K562 (cell line): ENCODE results near the gene ATP8A1. TPM values are rescaled to one million over a fixed set of nuclear protein-coding genes. Genes with fewer than 3 reads are reported as not detected.

Source experiments
- ATAC-seq: fragments of 200-7000 bp; cut with Tn5 transposase; 3 replicates; pipeline ENCODE4 v1.9.1; 2020; ENCODE audit warnings: moderate library complexity
- BruUV-seq: library from RNA; stranded (reverse); fragments of 400-500 nt; replicated peaks from 2 replicates; lab custom pipeline; 2021; lab: Mats Ljungman, UMichigan
- CTCF ChIA-PET: fragments of 300-600 bp; formaldehyde crosslinking; extraction: SDS; loops from one replicate; lab custom pipeline; 2021; ENCODE audit warnings: low intra/inter-chr PET ratio; lab: Yijun Ruan, JAX
- POLR2A ChIA-PET: fragments of 300-600, 350-650 bp; sonication (Branson Sonifier 250); formaldehyde crosslinking; extraction: SDS; loops from one replicate; lab custom pipeline; 2021; ENCODE audit warnings: antibody characterized with exemption, inconsistent platforms; lab: Yijun Ruan, JAX
- DNase-seq, 4 experiments: peaks; one replicate each; pipeline versions ENCODE4 v3.0.0 to v3.0.0-alpha.2; 2011 to 2018; ENCODE audit warnings: low spot score in 3 of 4, mixed read lengths in 3 of 4; ENCODE audit errors: extremely low read depth in 1 of 4
- FAIRE-seq: peaks from 2 replicates; lab custom pipeline; 2011; peaks lifted over from hg19 to GRCh38; lab: Jason Lieb, UNC
- H2AFZ ChIP-seq: 2 replicates; pipeline ENCODE4 v1.6.0; 2011; ENCODE audit warnings: low read depth, low read length, control low read depth, inconsistent platforms
- H3K27ac ChIP-seq: fragments of 200-600 bp; 3 replicates; pipeline ENCODE4 v1.8.0; 2011; ENCODE audit warnings: low read depth, mild to moderate bottlenecking, control low read depth, inconsistent platforms, low read length, moderate library complexity, mixed read lengths; ENCODE audit errors: extremely low read depth
- H3K27me3 ChIP-seq, 2 experiments: fragments of 300-600 bp in 1 of 2; 2 replicates in 1 of 2; 3 replicates in 1 of 2; pipeline versions ENCODE4 v1.6.0 to v1.8.0; 2011; ENCODE audit warnings: inconsistent platforms in 2 of 2, low read length in 2 of 2, mild to moderate bottlenecking in 1 of 2, mixed read lengths in 1 of 2, moderate library complexity in 1 of 2; ENCODE audit not compliant: control insufficient read depth in 2 of 2, insufficient read depth in 2 of 2
- H3K36me3 ChIP-seq: fragments of 300-600 bp; 3 replicates; pipeline ENCODE4 v1.8.0; 2011; ENCODE audit warnings: mild to moderate bottlenecking, low read length, inconsistent platforms; ENCODE audit not compliant: control insufficient read depth, insufficient read depth
- H3K4me1 ChIP-seq, 2 experiments: fragments of 200-600 bp in 1 of 2; replicated peaks in 1 of 2; 2 replicates in 1 of 2; 3 replicates in 1 of 2; pipeline versions ENCODE4 v1.5.1 to v1.8.0; 2011; ENCODE audit warnings: inconsistent platforms in 2 of 2, low read length in 2 of 2, mild to moderate bottlenecking in 1 of 2, mixed read lengths in 1 of 2, moderate library complexity in 1 of 2; ENCODE audit not compliant: control insufficient read depth in 2 of 2, insufficient read depth in 2 of 2
- H3K4me2 ChIP-seq: 2 replicates; pipeline ENCODE4 v1.6.1; 2011; ENCODE audit warnings: low read length, control low read depth, inconsistent platforms, mixed read lengths; ENCODE audit not compliant: insufficient read depth
- H3K4me3 ChIP-seq: fragments of 200-600 bp; sonication (generic), shearing (Covaris generic); 2 replicates; pipeline ENCODE4 v1.5.1; 2016; ENCODE audit warnings: control low read depth, inconsistent platforms
- H3K79me2 ChIP-seq: fragments of 200-600 bp; 3 replicates; pipeline ENCODE4 v1.8.0; 2011; ENCODE audit warnings: low read length, inconsistent platforms; ENCODE audit not compliant: control insufficient read depth, insufficient read depth
- H3K9ac ChIP-seq, 2 experiments: 2 replicates each; pipeline versions ENCODE4 v1.6.0 to v1.6.1; 2011; ENCODE audit warnings: low read depth in 2 of 2, low read length in 2 of 2, control low read depth in 1 of 2, inconsistent platforms in 1 of 2, mild to moderate bottlenecking in 1 of 2, mixed read lengths in 1 of 2; ENCODE audit not compliant: insufficient read depth in 1 of 2
- H3K9me1 ChIP-seq: one replicate; pipeline ENCODE4 v1.6.0; 2011; ENCODE audit warnings: inconsistent platforms, mild to moderate bottlenecking, low read length, moderate library complexity; ENCODE audit not compliant: control insufficient read depth, insufficient read depth
- H3K9me3 ChIP-seq: replicated peaks from 2 replicates; pipeline ENCODE4 v1.5.1; 2011; ENCODE audit warnings: low read depth, low read length, inconsistent platforms; ENCODE audit not compliant: control insufficient read depth, insufficient read depth
- H4K20me1 ChIP-seq: replicated peaks from 2 replicates; pipeline ENCODE4 v1.6.1; 2011; ENCODE audit warnings: low read length, inconsistent platforms, mixed read lengths; ENCODE audit not compliant: control insufficient read depth, insufficient read depth
- BCOR ChIP-seq: fragments of 450-650 bp; IDR thresholded peaks from 2 replicates; pipeline ENCODE4 v1.6.1; 2016
- CHD4 ChIP-seq: fragments of 200-600 bp; sonication (generic); IDR thresholded peaks from 3 replicates; pipeline ENCODE4 v1.6.1; 2012; ENCODE audit warnings: low read depth, mild to moderate bottlenecking, mixed read lengths, low read length, inconsistent platforms; ENCODE audit not compliant: insufficient read depth, insufficient replicate concordance, poor library complexity, severe bottlenecking
- ETV5 ChIP-seq: sonication (generic); formaldehyde crosslinking; IDR thresholded peaks from 2 replicates; pipeline ENCODE4 v1.4.0; 2020; ENCODE audit warnings: low read depth, mild to moderate bottlenecking, missing genetic modification reagents
- FOSL1 ChIP-seq: fragments of 200-800 bp; sonication (Bioruptor generic); conservative IDR thresholded peaks from 2 replicates; pipeline ENCODE4 v1.6.1; 2016; ENCODE audit warnings: missing genetic modification characterization, missing compliant biosample characterization
- GTF2E2 ChIP-seq: fragments of 200-800 bp; sonication (Bioruptor generic); IDR thresholded peaks from 2 replicates; pipeline ENCODE4 v1.6.1; 2016; ENCODE audit warnings: missing genetic modification characterization, missing compliant biosample characterization
- HDAC3 ChIP-seq: fragments of 450-650 bp; IDR thresholded peaks from 2 replicates; pipeline ENCODE4 v1.6.1; 2018; ENCODE audit warnings: borderline replicate concordance, mild to moderate bottlenecking, moderate library complexity; ENCODE audit not compliant: partially characterized antibody
- ILK ChIP-seq: fragments of 450-650 bp; IDR thresholded peaks from 2 replicates; pipeline ENCODE4 v1.6.1; 2016; ENCODE audit warnings: missing genetic modification characterization, low read depth, mild to moderate bottlenecking, missing compliant biosample characterization, moderate library complexity, borderline replicate concordance
- KLF1 ChIP-seq: fragments of 450-650 bp; IDR thresholded peaks from 2 replicates; pipeline ENCODE4 v1.6.1; 2016; ENCODE audit warnings: missing genetic modification characterization, missing compliant biosample characterization
- MCM5 ChIP-seq: fragments of 450-650 bp; IDR thresholded peaks from 2 replicates; pipeline ENCODE4 v1.6.1; 2016; ENCODE audit warnings: low read depth
- NCOR1 ChIP-seq: fragments of 450-650 bp; IDR thresholded peaks from 2 replicates; pipeline ENCODE4 v1.6.1; 2016; ENCODE audit warnings: mild to moderate bottlenecking, moderate library complexity
- NFIC ChIP-seq: fragments of 450-650 bp; IDR thresholded peaks from 2 replicates; pipeline ENCODE4 v1.6.1; 2017; ENCODE audit warnings: mild to moderate bottlenecking, inconsistent platforms
- NONO ChIP-seq, 2 experiments: fragments of 200-400 bp in 1 of 2; fragments of 450-650 bp in 1 of 2; formaldehyde crosslinking in 1 of 2; IDR thresholded peaks; 2 replicates each; pipeline ENCODE4 v1.6.1; 2017; ENCODE audit warnings: low read depth in 2 of 2, mild to moderate bottlenecking in 2 of 2, moderate library complexity in 2 of 2, low read length in 1 of 2
- RAD21 ChIP-seq, 2 experiments: fragments of 250-450 bp in 1 of 2; fragments of 450-650 bp in 1 of 2; sonication (Bioruptor Pico) in 1 of 2; formaldehyde crosslinking in 1 of 2; IDR thresholded peaks in 1 of 2; conservative IDR thresholded peaks in 1 of 2; 2 replicates each; pipeline versions ENCODE4 v1.4.0 to v1.8.0; 2020 to 2022; ENCODE audit warnings: mild to moderate bottlenecking in 2 of 2, moderate library complexity in 1 of 2
- RBM15 ChIP-seq: fragments of 200-400 bp; formaldehyde crosslinking; IDR thresholded peaks from 2 replicates; pipeline ENCODE4 v1.6.1; 2018; ENCODE audit warnings: mild to moderate bottlenecking, low read length, moderate library complexity; ENCODE audit not compliant: insufficient read depth
- RCOR1 ChIP-seq, 2 experiments: IDR thresholded peaks; 2 replicates each; pipeline ENCODE4 v1.6.1; 2012; ENCODE audit warnings: low read depth in 2 of 2, low read length in 2 of 2, borderline replicate concordance in 1 of 2, improper control_type of control experiment in 1 of 2
- TAF7 ChIP-seq: fragments of 450-650 bp; IDR thresholded peaks from 2 replicates; pipeline ENCODE4 v1.6.1; 2016; ENCODE audit warnings: missing genetic modification characterization, missing compliant biosample characterization
- ZNF174 ChIP-seq: fragments of 250-450 bp; sonication (Bioruptor Pico); IDR thresholded peaks from 2 replicates; pipeline ENCODE4 v1.4.0; 2020; ENCODE audit warnings: mild to moderate bottlenecking
- ZNF431 ChIP-seq: sonication (generic); formaldehyde crosslinking; IDR thresholded peaks from 2 replicates; pipeline ENCODE4 v1.8.0; 2022; ENCODE audit warnings: mild to moderate bottlenecking, missing genetic modification reagents
- ZNF699 ChIP-seq: fragments of 250-450 bp; sonication (Bioruptor Pico); IDR thresholded peaks from 2 replicates; pipeline ENCODE4 v1.8.0; 2021; ENCODE audit warnings: mild to moderate bottlenecking, moderate library complexity; ENCODE audit not compliant: insufficient replicate concordance
- ZNF785 ChIP-seq: fragments of 250-450 bp; sonication (Bioruptor Pico); IDR thresholded peaks from 2 replicates; pipeline ENCODE4 v1.4.0; 2020; ENCODE audit warnings: mild to moderate bottlenecking
- WGBS: fragments of 100-300 bp; shearing (Covaris generic); methylation state at CpG from one replicate; pipeline ENCODE4 v1.1.6; 2016; ENCODE audit warnings: low coverage, mixed read lengths; ENCODE audit not compliant: insufficient coverage; ENCODE audit errors: missing lambda C conversion rate; 5-methylcytosine and 5-hydroxymethylcytosine counted together
- in situ Hi-C: fragments of 300-500 bp; cut with MboI; formaldehyde crosslinking; loops from 4 replicates; pipeline ENCODE4 v1.15.0; 2018; ENCODE audit warnings: inconsistent platforms, mixed read lengths
- intact Hi-C: fragments of 100-400 bp; cut with micrococcal nuclease; formaldehyde crosslinking; loops from 2 replicates; pipeline ENCODE4 v1.14.2; 2022
- polyA plus RNA-seq, 8 experiments: library from polyadenylated mRNA; depleted of rRNA in 4 of 8; stranded (reverse) in 5 of 8; unstranded in 3 of 8; fragments of >200 nt; fragmentation: Nextera tagmentation in 2 of 8; fragmentation: Illumina TruSeq in 1 of 8; extraction: Ambion mirVana in 2 of 8; extraction: Trizol in 1 of 8; gene quantifications; 2 replicates each; pipeline versions ENCODE4 v1.2.1 to v1.2.3, GENCODE V29; 2011 to 2014; ENCODE audit warnings: inconsistent platforms in 1 of 8, missing spikeins in 1 of 8
- total RNA-seq, 7 experiments: library from RNA; depleted of rRNA in 6 of 7; stranded (reverse); fragments of >200 nt in 6 of 7; fragmentation: Illumina TruSeq in 2 of 7; extraction: Trizol in 2 of 7; gene quantifications; 2 replicates each; pipeline versions ENCODE4 v1.2.1 to v1.2.3, GENCODE V29; 2011 to 2021; ENCODE audit warnings: low replicate concordance in 1 of 7
- TF ChIP-seq, protein P1 (sequence below): IDR thresholded peaks from 2 replicates; pipeline ENCODE4 v1.6.1; 2014; ENCODE audit warnings: antibody characterized with exemption
- TF ChIP-seq, protein P2 (sequence below): sonication (generic); formaldehyde crosslinking; IDR thresholded peaks from 2 replicates; pipeline ENCODE4 v1.8.1; 2022; ENCODE audit warnings: missing genetic modification reagents

ATP8A1 gene
- total and polyA plus RNA-seq, 9 of the 15 experiments (the other 6 are each of a cell fraction or from before 2014, with no cell fraction given): 0.05 to 0.29 (median 0.07) TPM; not detected in 2

DNA sequence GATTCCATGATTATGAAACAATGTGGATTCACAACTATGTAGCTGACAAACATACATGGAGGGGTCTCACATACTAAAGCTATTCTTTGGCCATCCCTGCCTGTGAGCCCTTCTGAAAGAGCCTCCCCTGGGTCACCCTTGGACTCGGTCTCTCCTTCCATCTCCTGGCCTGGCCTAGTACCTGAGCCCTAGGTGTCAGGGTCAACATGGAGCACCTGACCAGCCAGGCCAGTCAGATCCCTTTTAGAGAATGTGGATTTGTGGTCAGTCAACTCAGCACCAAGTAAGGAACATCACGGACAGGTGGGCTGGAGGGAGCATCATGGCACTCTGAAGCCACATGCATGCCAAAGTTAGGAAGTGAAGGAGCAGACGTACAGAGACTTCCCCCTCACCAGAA lies 16.3 kb downstream of the ATP8A1 start (continued):
- no peak for TF ChIP-seq CHD4
- no peak for TF ChIP-seq NCOR1
- no peak for TF ChIP-seq RBM15
- no peak for TF ChIP-seq ETV5 (CRISPR knock-in tag)

DNA sequence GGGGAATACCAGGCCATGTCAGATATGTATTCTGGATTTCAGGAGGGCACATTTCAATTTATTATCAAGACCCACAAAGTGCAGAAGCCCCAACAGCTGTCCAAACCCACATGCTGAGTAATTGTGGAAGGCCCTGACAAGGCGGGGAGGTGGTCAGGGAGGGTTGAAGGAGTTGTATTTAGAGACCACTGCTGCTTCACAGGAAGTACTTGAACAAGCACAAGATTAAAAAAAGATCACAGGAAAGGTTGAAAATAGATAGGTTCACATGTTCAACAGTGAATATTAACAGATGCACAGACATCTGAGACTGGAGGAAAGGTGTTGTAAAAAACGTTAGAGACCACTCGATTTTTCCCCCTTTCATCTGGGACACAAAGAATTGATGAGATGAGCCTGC lies 17.9 kb downstream of the ATP8A1 start:
- H3K9me3 ChIP-seq: no peaks in the 10 kb centered on the region
- no peaks in the 10 kb centered on the region for H3K9me1 ChIP-seq
- H3K4me3 ChIP-seq: no peak overlapping the region
- no peak overlapping the region for H3K4me2 ChIP-seq
- in situ Hi-C loops: no loop called here
- no peak overlapping the region for H2AFZ ChIP-seq
- H4K20me1 ChIP-seq: no peaks in the 10 kb centered on the region
- H3K79me2 ChIP-seq: no peaks in the 10 kb centered on the region
- no peak for ATAC-seq
- DNase-seq: no peak
- no peaks in the 10 kb centered on the region for H3K4me1 ChIP-seq
- no peaks in the 10 kb centered on the region for H3K27me3 ChIP-seq
- intact Hi-C loops: no loop called here
- no peak overlapping the region for H3K27ac ChIP-seq
- ChIA-PET POLR2A (no interaction called here), CTCF (no interaction called here)
- no peak for FAIRE-seq
- 0% methylated on average over 2 of the region's 3 CpGs for WGBS
- H3K9ac ChIP-seq: no peak overlapping the region
- BruUV-seq: no TSS peak
- no peaks in the 10 kb centered on the region for H3K36me3 ChIP-seq
- TF ChIP-seq MCM5: no peak
- TF ChIP-seq BCOR: no peak
- TF ChIP-seq ZNF431 (CRISPR knock-in tag): no peak
- no peak for TF ChIP-seq RAD21 (CRISPR knock-in tag; conservative IDR thresholded peaks at IDR 0.05 in 1 of 2, IDR thresholded peaks at IDR 0.05 in 1 of 2)
- TF ChIP-seq, protein P1, sequence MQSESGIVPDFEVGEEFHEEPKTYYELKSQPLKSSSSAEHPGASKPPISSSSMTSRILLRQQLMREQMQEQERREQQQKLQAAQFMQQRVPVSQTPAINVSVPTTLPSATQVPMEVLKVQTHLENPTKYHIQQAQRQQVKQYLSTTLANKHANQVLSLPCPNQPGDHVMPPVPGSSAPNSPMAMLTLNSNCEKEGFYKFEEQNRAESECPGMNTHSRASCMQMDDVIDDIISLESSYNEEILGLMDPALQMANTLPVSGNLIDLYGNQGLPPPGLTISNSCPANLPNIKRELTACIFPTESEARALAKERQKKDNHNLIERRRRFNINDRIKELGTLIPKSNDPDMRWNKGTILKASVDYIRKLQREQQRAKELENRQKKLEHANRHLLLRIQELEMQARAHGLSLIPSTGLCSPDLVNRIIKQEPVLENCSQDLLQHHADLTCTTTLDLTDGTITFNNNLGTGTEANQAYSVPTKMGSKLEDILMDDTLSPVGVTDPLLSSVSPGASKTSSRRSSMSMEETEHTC: no peak
- TF ChIP-seq, protein P2, sequence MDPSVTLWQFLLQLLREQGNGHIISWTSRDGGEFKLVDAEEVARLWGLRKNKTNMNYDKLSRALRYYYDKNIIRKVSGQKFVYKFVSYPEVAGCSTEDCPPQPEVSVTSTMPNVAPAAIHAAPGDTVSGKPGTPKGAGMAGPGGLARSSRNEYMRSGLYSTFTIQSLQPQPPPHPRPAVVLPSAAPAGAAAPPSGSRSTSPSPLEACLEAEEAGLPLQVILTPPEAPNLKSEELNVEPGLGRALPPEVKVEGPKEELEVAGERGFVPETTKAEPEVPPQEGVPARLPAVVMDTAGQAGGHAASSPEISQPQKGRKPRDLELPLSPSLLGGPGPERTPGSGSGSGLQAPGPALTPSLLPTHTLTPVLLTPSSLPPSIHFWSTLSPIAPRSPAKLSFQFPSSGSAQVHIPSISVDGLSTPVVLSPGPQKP (CRISPR knock-in tag): no peak
- TF ChIP-seq GTF2E2 (tag): no peak
- no peak for TF ChIP-seq NFIC
- no peak for TF ChIP-seq KLF1 (tag)
- no peak for TF ChIP-seq FOSL1 (tag)
- TF ChIP-seq HDAC3: no peak
- no peak for TF ChIP-seq ZNF174 (CRISPR knock-in tag)
- TF ChIP-seq TAF7 (tag): no peak
- TF ChIP-seq NONO (IDR thresholded peaks at IDR 0.05; ENCODE audit: low read depth in 2 of 2, low read length in 1 of 2): no peak
- no peak for TF ChIP-seq RCOR1 (IDR thresholded peaks at IDR 0.05; ENCODE audit: borderline replicate concordance in 1 of 2, low read depth in 2 of 2, low read length in 2 of 2)
- TF ChIP-seq ILK (tag): no peak
- no peak for TF ChIP-seq ZNF785 (CRISPR knock-in tag)
- TF ChIP-seq ZNF699: no peak
